ENCODE results near the gene IFI27.
"Not testable (repeated sequence)": the region's sequence is repeated elsewhere in the genome, so short reads cannot be mapped to it uniquely, and the experiment has no call there.

IFI27 gene

GRCh38 chr14:94156143-94156542 lies 45.6 kb downstream of the IFI27 start:
- not testable (repeated sequence) for DNase-seq (ENCODE audit: low spot score)

- no peak for DNase-seq (ENCODE audit: low spot score)
Measured at GRCh38 chr14:94157197-94157596, 46.7 kb downstream of the IFI27 start.

GRCh38 chr14:94158239-94158883 lies 47.8 kb downstream of the IFI27 start:
- DNase-seq (ENCODE audit: low spot score): no peak

GRCh38 chr14:94161058-94161457 lies 50.5 kb downstream of the IFI27 start:
- DNase-seq (ENCODE audit: low spot score): no peak

GRCh38 chr14:94161981-94162380 lies 51.4 kb downstream of the IFI27 start:
- DNase-seq (ENCODE audit: low spot score): no peak

- DNase-seq (ENCODE audit: low spot score): no peak
Measured at GRCh38 chr14:94162466-94162865, 51.9 kb downstream of the IFI27 start.

- DNase-seq (ENCODE audit: low spot score): no peak
Measured at GRCh38 chr14:94163796-94164195, 53.3 kb downstream of the IFI27 start.

GRCh38 chr14:94164685-94165431 lies 54.3 kb downstream of the IFI27 start:
- no peak for DNase-seq (ENCODE audit: low spot score)

- no peak for DNase-seq (ENCODE audit: low spot score)
Measured at GRCh38 chr14:94165744-94166143, 55.2 kb downstream of the IFI27 start.

Data from left forelimb (tissue), 1 donor.